HUES48 (cell line): Measurements from ENCODE around the gene NBPF3.
"Not testable (repeated sequence)": the region's sequence is repeated elsewhere in the genome, so short reads cannot be mapped to it uniquely, and the experiment has no call there.

Source experiments
- H3K27ac ChIP-seq: one replicate; pipeline ENCODE4 v1.7.0; 2013; ENCODE audit warnings: low read depth, low read length, inconsistent platforms
- H3K27me3 ChIP-seq: 2 replicates; pipeline ENCODE4 v1.6.1; 2013; ENCODE audit warnings: mild to moderate bottlenecking, low read length; ENCODE audit not compliant: control insufficient read depth, insufficient read depth
- H3K36me3 ChIP-seq: 2 replicates; pipeline ENCODE4 v1.6.1; 2013; ENCODE audit warnings: low read length; ENCODE audit not compliant: control insufficient read depth, insufficient read depth
- H3K4me1 ChIP-seq: 2 replicates; pipeline ENCODE4 v1.6.1; 2013; ENCODE audit warnings: mild to moderate bottlenecking, low read length; ENCODE audit not compliant: control insufficient read depth, insufficient read depth
- H3K4me3 ChIP-seq: 2 replicates; pipeline ENCODE4 v1.5.1; 2013; ENCODE audit warnings: mild to moderate bottlenecking, low read depth, low read length
- H3K9ac ChIP-seq: 2 replicates; pipeline ENCODE4 v1.6.1; 2013; ENCODE audit warnings: mild to moderate bottlenecking, low read depth, low read length, moderate library complexity
- H3K9me3 ChIP-seq: 2 replicates; pipeline ENCODE4 v1.6.1; 2013; ENCODE audit warnings: low read length; ENCODE audit not compliant: control insufficient read depth, insufficient read depth

The NBPF3 gene, protein sequence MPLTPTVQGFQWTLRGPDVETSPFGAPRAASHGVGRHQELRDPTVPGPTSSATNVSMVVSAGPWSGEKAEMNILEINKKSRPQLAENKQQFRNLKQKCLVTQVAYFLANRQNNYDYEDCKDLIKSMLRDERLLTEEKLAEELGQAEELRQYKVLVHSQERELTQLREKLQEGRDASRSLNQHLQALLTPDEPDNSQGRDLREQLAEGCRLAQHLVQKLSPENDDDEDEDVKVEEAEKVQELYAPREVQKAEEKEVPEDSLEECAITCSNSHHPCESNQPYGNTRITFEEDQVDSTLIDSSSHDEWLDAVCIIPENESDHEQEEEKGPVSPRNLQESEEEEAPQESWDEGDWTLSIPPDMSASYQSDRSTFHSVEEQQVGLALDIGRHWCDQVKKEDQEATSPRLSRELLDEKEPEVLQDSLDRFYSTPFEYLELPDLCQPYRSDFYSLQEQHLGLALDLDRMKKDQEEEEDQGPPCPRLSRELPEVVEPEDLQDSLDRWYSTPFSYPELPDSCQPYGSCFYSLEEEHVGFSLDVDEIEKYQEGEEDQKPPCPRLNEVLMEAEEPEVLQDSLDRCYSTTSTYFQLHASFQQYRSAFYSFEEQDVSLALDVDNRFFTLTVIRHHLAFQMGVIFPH

DNA sequence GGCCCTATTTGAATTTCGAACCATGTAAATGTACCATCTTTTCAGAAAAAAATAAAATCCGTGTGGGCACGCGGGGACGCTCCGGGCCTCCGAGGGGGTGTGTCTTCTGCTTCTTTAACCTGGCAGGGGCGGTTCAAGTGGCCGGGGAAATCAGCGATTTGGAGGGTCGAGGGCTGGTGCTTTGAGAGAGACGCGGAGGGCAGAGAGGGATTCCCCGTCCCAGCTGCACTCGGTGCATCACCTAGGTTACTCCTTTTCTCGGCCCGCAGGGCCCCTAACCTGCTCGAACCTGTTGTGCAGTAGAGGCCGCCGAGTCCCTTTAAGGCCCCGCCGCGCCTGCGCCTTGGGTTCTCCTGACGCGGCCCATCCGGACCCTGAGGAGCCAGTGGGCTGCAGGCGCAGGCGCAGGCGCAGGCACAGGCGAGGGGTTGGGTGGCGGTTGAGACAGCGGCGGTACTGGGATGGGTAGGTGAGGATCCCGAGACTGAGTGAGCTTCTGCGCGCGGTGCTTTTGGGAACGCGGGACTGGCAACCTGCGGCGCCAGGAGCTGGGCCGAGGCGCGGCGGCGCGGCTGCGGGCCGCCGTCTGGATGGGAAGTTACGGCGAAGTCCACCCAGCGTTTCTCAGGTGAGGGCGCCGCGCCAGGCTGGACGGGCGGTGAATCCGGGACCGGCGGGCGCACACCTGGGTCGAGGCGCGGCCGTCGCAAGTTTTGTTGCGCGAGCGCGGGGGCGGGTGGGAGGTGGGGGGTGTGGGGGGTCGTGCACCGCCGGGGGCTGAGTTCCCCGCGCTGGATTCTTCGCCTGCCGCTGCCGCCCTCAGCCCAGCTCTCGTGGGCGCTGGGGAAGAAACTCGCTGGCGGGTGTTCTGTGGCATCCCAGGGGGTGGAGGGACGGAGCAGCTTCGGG, at the start of gene NBPF3:
Gene NBPF3 (plus strand): TSS at position 417 of the 909 bp plus-strand sequence. CDS start 4,950 bp downstream, outside the sequence.
- Histone ChIP-seq H3K27me3 (peaks cover 29% of the 10 kb centered on the region), H3K4me1 (peaks cover 11% of the 10 kb centered on the region), H3K36me3 (no peaks in the 10 kb centered on the region), H3K9ac (peak within 1 kb of the TSS; percentile 46; the same call in 1 of the 2 replicates), H3K27ac (peak within 1 kb of the TSS; percentile 59), H3K9me3 (no peaks in the 10 kb centered on the region), H3K4me3 (peak within 1 kb of the TSS; percentile 83)

DNA sequence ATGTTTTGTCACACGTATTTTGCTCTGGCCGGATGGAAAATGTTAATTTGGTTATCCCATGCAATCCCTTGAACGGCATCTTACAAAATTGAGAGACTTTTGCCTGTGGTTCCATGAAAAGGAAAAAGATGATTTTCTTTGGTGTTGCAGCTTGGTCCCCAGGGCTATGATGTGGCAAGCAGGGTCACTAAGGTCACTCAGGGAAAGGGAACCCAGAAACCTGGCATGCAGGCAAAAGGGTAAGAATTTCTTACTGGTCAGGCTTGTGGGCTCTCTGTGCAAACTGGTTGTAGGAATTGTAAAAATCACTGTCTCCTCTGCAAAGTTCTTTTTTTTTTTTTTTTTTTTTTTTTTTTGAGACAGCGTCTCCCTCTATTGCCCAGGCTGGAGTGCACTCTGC, 48.4 kb upstream of the NBPF3 start:
- Histone ChIP-seq H3K36me3 (no peaks in the 10 kb centered on the region), H3K27ac (no peak overlapping the region), H3K4me1 (no peaks in the 10 kb centered on the region), H3K9ac (no peak overlapping the region), H3K27me3 (no peaks in the 10 kb centered on the region), H3K9me3 (no peaks in the 10 kb centered on the region), H3K4me3 (no peak overlapping the region)

DNA sequence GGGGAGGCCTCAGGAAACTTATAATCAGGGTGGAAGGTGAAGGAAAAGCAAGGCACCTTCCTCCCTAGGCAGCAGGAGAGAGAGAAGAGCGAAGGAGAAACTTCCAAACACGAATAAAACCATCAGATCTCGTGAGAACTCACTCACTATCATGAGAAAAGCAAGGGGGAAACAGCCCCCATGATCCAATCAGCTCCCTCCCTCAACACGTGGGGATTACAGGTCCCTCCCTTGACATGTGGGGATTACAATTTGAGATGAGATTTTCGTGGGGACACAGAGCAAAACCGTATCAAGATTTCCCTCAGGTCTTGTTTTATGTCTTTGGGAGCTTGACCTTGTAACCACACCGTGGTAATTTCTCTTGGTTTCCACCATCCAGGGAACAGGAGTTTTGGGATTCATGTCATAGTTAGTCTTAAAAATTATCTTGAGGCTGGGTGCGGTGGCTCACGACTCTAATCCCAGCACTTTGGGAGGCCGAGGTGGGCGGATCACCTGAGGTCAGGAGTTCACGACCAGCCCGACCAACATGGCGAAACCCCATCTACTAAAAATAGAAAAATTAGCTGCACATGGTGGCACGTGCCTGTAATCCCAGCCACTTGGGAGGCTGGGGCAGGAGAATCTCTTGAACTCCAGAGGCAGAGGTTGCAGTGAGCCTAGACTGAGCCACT, 47.2 kb upstream of the NBPF3 start:
- Histone ChIP-seq H3K36me3 (no peaks in the 10 kb centered on the region), H3K9ac (no peak overlapping the region), H3K4me1 (no peaks in the 10 kb centered on the region), H3K27me3 (no peaks in the 10 kb centered on the region), H3K9me3 (no peaks in the 10 kb centered on the region), H3K27ac (no peak overlapping the region), H3K4me3 (no peak overlapping the region)

DNA sequence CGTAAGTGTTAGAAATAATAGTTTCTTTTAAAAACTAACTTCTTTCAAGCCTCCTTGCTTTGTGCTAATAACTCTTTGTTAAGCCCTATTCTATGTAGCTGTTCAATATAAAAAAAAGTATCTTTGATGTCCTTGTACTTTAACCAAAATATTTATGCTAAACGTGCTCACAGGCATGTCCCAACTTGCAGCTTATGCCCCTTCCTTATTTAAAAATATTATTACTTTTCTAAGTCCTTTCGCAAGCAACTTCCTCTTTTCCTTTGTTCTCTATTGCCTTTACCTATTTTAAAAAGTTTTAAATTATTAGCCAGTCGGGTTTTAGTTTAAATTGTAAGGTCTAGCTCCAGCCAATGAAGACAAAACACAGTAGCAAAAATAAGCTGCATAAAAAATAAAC, 43.4 kb upstream of the NBPF3 start:
- H3K4me1 ChIP-seq: no peaks in the 10 kb centered on the region
- no peak overlapping the region for H3K4me3 ChIP-seq
- H3K9ac ChIP-seq: no peak overlapping the region
- H3K36me3 ChIP-seq: no peaks in the 10 kb centered on the region
- no peaks in the 10 kb centered on the region for H3K9me3 ChIP-seq
- no peak overlapping the region for H3K27ac ChIP-seq
- H3K27me3 ChIP-seq: no peaks in the 10 kb centered on the region

DNA sequence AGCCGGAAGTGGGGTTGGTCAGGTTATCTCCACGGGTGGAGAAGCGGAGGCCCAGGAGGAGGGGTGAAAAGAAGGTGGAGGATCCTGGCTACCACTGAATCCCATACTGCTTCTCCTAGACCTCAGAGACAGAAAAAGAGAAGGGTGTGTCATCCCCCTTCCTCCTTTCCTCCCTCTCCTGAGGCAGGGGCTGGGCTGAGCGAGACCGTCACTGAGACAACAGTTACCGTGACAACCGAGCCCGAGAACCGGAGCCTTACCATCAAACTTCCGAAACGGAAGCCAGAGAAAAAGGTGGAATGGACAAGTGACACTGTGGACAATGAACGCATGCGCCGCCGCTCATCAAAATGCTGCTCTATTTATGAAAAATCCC, 42.1 kb upstream of the NBPF3 start:
- H3K4me1 ChIP-seq: no peaks in the 10 kb centered on the region
- H3K9me3 ChIP-seq: no peaks in the 10 kb centered on the region
- no peak overlapping the region for H3K9ac ChIP-seq
- no peak overlapping the region for H3K4me3 ChIP-seq
- no peaks in the 10 kb centered on the region for H3K36me3 ChIP-seq
- no peaks in the 10 kb centered on the region for H3K27me3 ChIP-seq
- no peak overlapping the region for H3K27ac ChIP-seq

DNA sequence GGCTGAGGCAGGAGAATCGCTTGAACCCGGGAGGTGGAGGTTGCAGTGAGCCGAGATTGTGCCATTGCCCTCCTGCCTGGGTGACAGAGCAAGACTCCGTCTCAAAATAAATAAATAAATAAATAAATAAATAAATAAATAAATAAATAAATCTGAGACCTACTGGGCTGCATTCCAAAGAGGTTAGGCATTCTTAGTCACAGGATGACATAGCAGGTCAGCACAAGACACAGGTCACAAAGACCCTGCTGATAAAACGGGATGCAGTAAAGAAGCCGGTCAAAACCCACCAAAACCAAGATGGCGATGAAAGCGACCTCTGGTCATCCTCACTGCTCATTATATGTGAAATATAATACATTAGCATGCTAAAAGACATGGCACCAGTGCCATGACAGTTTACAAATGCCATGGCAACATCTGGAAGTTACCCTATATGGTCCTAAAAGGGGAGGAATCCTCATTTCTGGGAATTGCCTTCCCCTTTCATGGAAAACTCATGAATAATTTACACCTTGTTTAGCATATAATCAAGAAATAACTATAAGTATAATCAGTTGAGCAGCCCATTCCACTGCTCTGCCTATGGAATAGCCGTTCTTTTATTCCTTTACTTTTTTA, 38.1 kb upstream of the NBPF3 start:
- not testable (repeated sequence) for H3K4me3 ChIP-seq, H3K27me3 ChIP-seq, H3K4me1 ChIP-seq, H3K9me3 ChIP-seq, H3K9ac ChIP-seq, H3K27ac ChIP-seq, H3K36me3 ChIP-seq

DNA sequence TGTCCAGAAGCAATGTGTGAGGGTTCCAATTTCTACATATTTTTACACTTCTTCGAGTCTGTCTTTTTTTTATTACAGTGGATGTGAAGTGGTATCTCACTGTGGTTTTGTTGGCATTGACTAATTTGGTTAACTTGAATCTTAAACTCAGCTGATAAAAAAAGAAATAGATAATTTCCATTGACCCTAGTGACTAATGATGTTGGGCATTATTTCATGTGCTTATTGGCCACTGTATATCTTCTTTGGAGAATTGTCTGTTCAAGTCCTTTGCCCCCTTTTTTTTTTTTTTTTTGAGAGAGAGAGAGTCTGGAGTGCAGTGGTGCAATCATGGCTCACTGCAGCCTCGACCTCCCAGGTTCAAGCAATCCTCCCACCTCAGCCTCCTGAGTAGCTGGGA, 33.3 kb upstream of the NBPF3 start:
- H3K36me3 ChIP-seq: no peaks in the 10 kb centered on the region
- H3K9ac ChIP-seq: no peak overlapping the region

DNA sequence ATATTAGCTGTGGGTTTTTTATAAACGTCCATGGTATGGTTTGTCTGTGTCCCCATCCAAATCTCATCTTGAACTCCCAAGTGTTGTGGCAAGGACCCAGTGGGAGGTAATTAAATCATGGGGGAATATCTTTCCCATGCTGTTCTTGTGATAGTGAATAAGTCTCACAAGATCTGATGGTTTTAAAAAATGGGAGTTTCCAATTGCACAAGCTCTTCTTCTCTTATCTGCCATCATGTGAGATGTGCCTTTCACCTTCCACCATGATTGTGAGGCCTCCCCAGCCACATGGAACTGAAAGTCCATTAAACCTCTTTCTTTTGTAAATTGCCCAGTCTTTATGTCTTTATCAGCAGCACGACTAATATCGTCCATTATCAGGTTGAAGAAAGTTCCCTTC, 30.0 kb upstream of the NBPF3 start:
- not testable (repeated sequence) for H3K36me3 ChIP-seq, H3K9ac ChIP-seq, H3K27ac ChIP-seq, H3K27me3 ChIP-seq, H3K4me1 ChIP-seq, H3K4me3 ChIP-seq, H3K9me3 ChIP-seq

More for the DNA sequence above, 33.3 kb upstream of the NBPF3 start:
- Histone ChIP-seq H3K4me1 (no peaks in the 10 kb centered on the region), H3K27me3 (no peaks in the 10 kb centered on the region; the same call in 1 of the 2 replicates), H3K9me3 (no peaks in the 10 kb centered on the region), H3K4me3 (no peak overlapping the region), H3K27ac (no peak overlapping the region)

DNA sequence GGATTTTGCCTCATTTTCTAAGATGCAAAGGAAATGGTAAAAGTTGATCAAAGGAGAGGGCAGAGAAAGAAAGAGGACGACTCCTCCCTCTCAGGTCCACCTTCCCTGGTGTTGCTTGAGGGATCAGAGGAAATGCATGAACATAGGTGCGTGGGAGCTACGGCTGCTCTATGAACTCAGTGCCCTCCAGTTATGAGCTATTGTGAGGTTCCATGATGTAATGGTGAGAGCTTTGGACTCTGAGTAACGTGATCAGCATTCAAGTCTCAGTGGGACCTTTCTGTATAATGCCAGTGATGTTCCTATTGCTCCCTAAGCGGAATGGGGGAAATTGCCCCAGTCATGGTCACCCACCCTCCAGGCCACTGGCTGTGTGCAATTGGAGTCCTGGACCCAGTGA, 25.9 kb upstream of the NBPF3 start:
- Histone ChIP-seq H3K36me3 (no peaks in the 10 kb centered on the region), H3K4me1 (no peaks in the 10 kb centered on the region), H3K27me3 (peaks cover 3% of the 10 kb centered on the region), H3K9me3 (no peaks in the 10 kb centered on the region), H3K27ac (no peak overlapping the region), H3K9ac (no peak overlapping the region), H3K4me3 (no peak overlapping the region)

DNA sequence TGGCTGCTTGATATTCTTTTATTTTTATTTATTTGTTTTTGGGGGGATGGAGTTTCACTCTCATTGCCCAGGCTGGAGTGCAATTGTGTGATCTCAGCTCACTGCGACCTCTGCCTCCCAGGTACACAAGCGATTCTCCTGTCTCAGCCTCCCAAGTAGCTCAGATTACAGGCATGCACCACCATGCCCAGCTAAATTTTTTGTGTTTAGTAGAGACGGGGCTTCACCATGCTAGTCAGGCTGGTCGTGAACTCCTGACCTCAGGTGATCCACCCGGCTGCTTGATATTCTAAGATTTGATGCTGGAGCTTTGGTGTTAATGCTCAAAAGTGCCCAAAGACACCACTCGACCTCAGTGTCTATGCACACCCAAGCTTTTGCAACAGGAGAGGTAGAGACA, 19.6 kb upstream of the NBPF3 start:
- not testable (repeated sequence) for H3K4me1 ChIP-seq, H3K36me3 ChIP-seq, H3K9me3 ChIP-seq, H3K9ac ChIP-seq, H3K4me3 ChIP-seq, H3K27me3 ChIP-seq, H3K27ac ChIP-seq
